ENCODE measurements around the gene ABHD17A. TPM values are rescaled to one million over a fixed set of nuclear protein-coding genes. Genes with fewer than 3 reads are reported as not detected.

ABHD17A gene
- total and polyA plus RNA-seq, 9 of the 15 experiments (the other 6 are each of a cell fraction or from before 2014, with no cell fraction given), result 0.04 to 135 (median 21.8) TPM; not detected in 1

GRCh38 chr19:1848399-1849131 is 36.7 kb downstream of the ABHD17A start, which contains the start of gene REXO1 (continued):
- TF ChIP-seq RBM34 (IDR thresholded peaks at IDR 0.05; ENCODE audit: borderline replicate concordance, insufficient read depth, low read length), result no peak
- no peak for TF ChIP-seq KAT8 (IDR thresholded peaks at IDR 0.05; ENCODE audit: low read depth)
- peak; percentile 71; the same call in 1 of the 2 replicates for TF ChIP-seq TOE1 (IDR thresholded peaks at IDR 0.05; ENCODE audit: borderline replicate concordance)
- no peak for TF ChIP-seq TOE1 (CRISPR knock-in tag; IDR thresholded peaks at IDR 0.05; ENCODE audit: borderline replicate concordance, low read depth)
- TF ChIP-seq MCM2 (IDR thresholded peaks at IDR 0.05; ENCODE audit: low read depth), result no peak
- peak; percentile 61 for TF ChIP-seq SUPT5H (IDR thresholded peaks at IDR 0.05)
- no peak for TF ChIP-seq RREB1 (CRISPR knock-in tag; IDR thresholded peaks at IDR 0.05)
- TF ChIP-seq GATAD2A (IDR thresholded peaks at IDR 0.05), result peak; percentile 59; the same call in 1 of the 2 replicates
- TF ChIP-seq ATF6 (CRISPR knock-in tag; IDR thresholded peaks at IDR 0.05), result 0 out of 2 replicates have a peak, but pooled peaks have one; percentile 18
- TF ChIP-seq LCOR (CRISPR knock-in tag; IDR thresholded peaks at IDR 0.05), result peak; percentile 16; the same call in 1 of the 2 replicates
- TF ChIP-seq ZNF76 (CRISPR knock-in tag; IDR thresholded peaks at IDR 0.05; ENCODE audit: borderline replicate concordance), result peak; percentile 80; the same call in 1 of the 2 replicates
- peak in 1 of 2 experiments; percentile 93; a peak in 2 of 4 replicates for TF ChIP-seq ZNF639 (CRISPR knock-in tag; conservative IDR thresholded peaks at IDR 0.05 in 1 of 2, IDR thresholded peaks at IDR 0.05 in 1 of 2)
- TF ChIP-seq BHLHE40 (IDR thresholded peaks at IDR 0.05; ENCODE audit: low read length), result peak; percentile 4; the same call in 1 of the 2 replicates
- TF ChIP-seq RHOXF2B (CRISPR knock-in tag; conservative IDR thresholded peaks at IDR 0.05), result no peak
- TF ChIP-seq CAMTA2 (CRISPR knock-in tag; conservative IDR thresholded peaks at IDR 0.05), result no peak
- peak; percentile 38 to 58; a peak in 3 of 4 replicates for TF ChIP-seq MNT (conservative IDR thresholded peaks at IDR 0.05)

Data from K562 (cell line).